ENCODE results near the gene GADD45A.

The GADD45A gene

GRCh38 chr1:67736750-67737149 lies 51.7 kb downstream of the GADD45A start:
- Histone ChIP-seq H3K36me3 (ENCODE audit: low read length) (no peaks in the 10 kb centered on the region), H3K9me3 (ENCODE audit: insufficient read depth, low read length) (no peaks in the 10 kb centered on the region), H4K20me1 (ENCODE audit: low read depth, low read length) (no peaks in the 10 kb centered on the region), H3K9me2 (replicated peaks; ENCODE audit: insufficient read depth, low read length) (no peaks in the 10 kb centered on the region), H3K9ac (ENCODE audit: low read length) (peak overlapping the region; percentile 42; the same call in 1 of the 2 replicates), H3K4me2 (ENCODE audit: low read depth, low read length, poor library complexity, severe bottlenecking) (peak overlapping the region; percentile 59), H3K27ac (ENCODE audit: low read depth, low read length) (peak overlapping the region; percentile 50; the same call in 1 of the 2 replicates), H3K27me3 (ENCODE audit: low read length) (no peaks in the 10 kb centered on the region), H3K4me3 (ENCODE audit: insufficient read depth, low read length, poor library complexity, severe bottlenecking) (peak overlapping the region; percentile 21), H3F3A (ENCODE audit: insufficient read depth) (peaks cover 7% of the 10 kb centered on the region), H2AFZ (ENCODE audit: low read depth, low read length, severe bottlenecking) (peak overlapping the region; percentile 93), H3K79me2 (ENCODE audit: insufficient read depth, low read length) (no peaks in the 10 kb centered on the region)
- TF ChIP-seq, protein P1, sequence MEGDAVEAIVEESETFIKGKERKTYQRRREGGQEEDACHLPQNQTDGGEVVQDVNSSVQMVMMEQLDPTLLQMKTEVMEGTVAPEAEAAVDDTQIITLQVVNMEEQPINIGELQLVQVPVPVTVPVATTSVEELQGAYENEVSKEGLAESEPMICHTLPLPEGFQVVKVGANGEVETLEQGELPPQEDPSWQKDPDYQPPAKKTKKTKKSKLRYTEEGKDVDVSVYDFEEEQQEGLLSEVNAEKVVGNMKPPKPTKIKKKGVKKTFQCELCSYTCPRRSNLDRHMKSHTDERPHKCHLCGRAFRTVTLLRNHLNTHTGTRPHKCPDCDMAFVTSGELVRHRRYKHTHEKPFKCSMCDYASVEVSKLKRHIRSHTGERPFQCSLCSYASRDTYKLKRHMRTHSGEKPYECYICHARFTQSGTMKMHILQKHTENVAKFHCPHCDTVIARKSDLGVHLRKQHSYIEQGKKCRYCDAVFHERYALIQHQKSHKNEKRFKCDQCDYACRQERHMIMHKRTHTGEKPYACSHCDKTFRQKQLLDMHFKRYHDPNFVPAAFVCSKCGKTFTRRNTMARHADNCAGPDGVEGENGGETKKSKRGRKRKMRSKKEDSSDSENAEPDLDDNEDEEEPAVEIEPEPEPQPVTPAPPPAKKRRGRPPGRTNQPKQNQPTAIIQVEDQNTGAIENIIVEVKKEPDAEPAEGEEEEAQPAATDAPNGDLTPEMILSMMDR (IDR thresholded peaks at IDR 0.05; ENCODE audit: insufficient read depth, low read length, poor library complexity, severe bottlenecking), result no peak
- no peak for TF ChIP-seq EZH2phosphoT487 (conservative IDR thresholded peaks at IDR 0.05; ENCODE audit: low read length)

GRCh38 chr1:67737875-67738274 lies 52.9 kb downstream of the GADD45A start:
- no peaks in the 10 kb centered on the region for H3K9me3 ChIP-seq (ENCODE audit: insufficient read depth, low read length)
- no peaks in the 10 kb centered on the region for H3K36me3 ChIP-seq (ENCODE audit: low read length)
- no peaks in the 10 kb centered on the region for H3K79me2 ChIP-seq (ENCODE audit: insufficient read depth, low read length)
- H3K27ac ChIP-seq (ENCODE audit: low read depth, low read length), result no peak overlapping the region
- H3K9ac ChIP-seq (ENCODE audit: low read length), result no peak overlapping the region
- no peak overlapping the region for H3K4me2 ChIP-seq (ENCODE audit: low read depth, low read length, poor library complexity, severe bottlenecking)
- peaks cover 7% of the 10 kb centered on the region for H3F3A ChIP-seq (ENCODE audit: insufficient read depth)
- H3K4me3 ChIP-seq (ENCODE audit: insufficient read depth, low read length, poor library complexity, severe bottlenecking), result no peak overlapping the region
- H3K27me3 ChIP-seq (ENCODE audit: low read length), result no peaks in the 10 kb centered on the region
- H4K20me1 ChIP-seq (ENCODE audit: low read depth, low read length), result no peaks in the 10 kb centered on the region
- H3K9me2 ChIP-seq (replicated peaks; ENCODE audit: insufficient read depth, low read length), result no peaks in the 10 kb centered on the region
- no peak overlapping the region for H2AFZ ChIP-seq (ENCODE audit: low read depth, low read length, severe bottlenecking)
- TF ChIP-seq EZH2phosphoT487 (conservative IDR thresholded peaks at IDR 0.05; ENCODE audit: low read length), result no peak
- TF ChIP-seq, protein P1 (IDR thresholded peaks at IDR 0.05; ENCODE audit: insufficient read depth, low read length, poor library complexity, severe bottlenecking), result no peak

Data from SU-DHL-6 (cell line).